NB4 (cell line): ENCODE data around the gene RRAGB.
"Not testable (repeated sequence)": the region's sequence is repeated elsewhere in the genome, so short reads cannot be mapped to it uniquely, and the experiment has no call there.

ENCODE experiments used
- CTCF ChIP-seq: IDR thresholded peaks from one replicate; pipeline ENCODE4 v1.5.1; 2012; ENCODE audit warnings: low read depth, low read length
- MAX ChIP-seq: IDR thresholded peaks from 2 replicates; pipeline ENCODE4 v1.6.1; 2011; ENCODE audit warnings: low read depth, low read length
- MYC ChIP-seq: IDR thresholded peaks from 2 replicates; pipeline ENCODE4 v1.6.1; 2011; ENCODE audit warnings: low read depth, low read length
- POLR2A ChIP-seq: IDR thresholded peaks from 2 replicates; pipeline ENCODE4 v1.6.1; 2011; ENCODE audit warnings: mild to moderate bottlenecking; ENCODE audit not compliant: insufficient read length; ENCODE audit errors: extremely low read depth

- not testable (repeated sequence) for TF ChIP-seq CTCF, POLR2A, MAX, MYC
Measured at GRCh38 chrX:55774419-55774818, 56.9 kb downstream of the RRAGB start.
